OCI-LY3 (cell line): ENCODE measurements around the gene FOSL2.

Source experiments
- CTCF ChIP-seq: fragments of 200-600, 300-600 bp; sonication (generic); IDR thresholded peaks from 2 replicates; pipeline ENCODE4 v1.5.1; 2014; ENCODE audit warnings: antibody characterized with exemption, low read length, low read depth
- EZH2phosphoT487 ChIP-seq: fragments of 200-600 bp; shearing (Covaris generic); IDR thresholded peaks from 2 replicates; pipeline ENCODE4 v1.6.1; 2018; ENCODE audit warnings: antibody characterized with exemption, mixed run types, low read depth

GRCh38 chr2:28375742-28376631 lies 16.7 kb upstream of the FOSL2 start:
- TF ChIP-seq CTCF (no peak), EZH2phosphoT487 (no peak)
